GM18511 (cell line): ENCODE results near the gene ZNF593OS.

Experiments used
- ATAC-seq: cut with Tn5 transposase; IDR thresholded peaks from one replicate; pipeline ENCODE4 v1.9.1; 2021; ENCODE audit warnings: mild to moderate bottlenecking, moderate library complexity; ENCODE audit not compliant: unreplicated experiment

Gene ZNF593OS

GRCh38 chr1:26171084-26172072 lies at the start of gene ZNF593OS:
ZNF593OS (minus strand) TSS chr1:26171832; CDS start chr1:26171661, 171 bp downstream.
- no peak for ATAC-seq

GRCh38 chr1:26221094-26221493 lies 49.5 kb upstream of the ZNF593OS start:
- no peak for ATAC-seq

GRCh38 chr1:26220199-26220912 lies 48.7 kb upstream of the ZNF593OS start:
- no peak for ATAC-seq

GRCh38 chr1:26218906-26219494 lies 47.4 kb upstream of the ZNF593OS start:
- no peak for ATAC-seq

- ATAC-seq: no peak
Observed at GRCh38 chr1:26215246-26215645, 43.6 kb upstream of the ZNF593OS start.

- no peak for ATAC-seq
Observed at GRCh38 chr1:26213335-26213905, 41.8 kb upstream of the ZNF593OS start.

GRCh38 chr1:26212726-26213125 lies 41.1 kb upstream of the ZNF593OS start:
- ATAC-seq: no peak

GRCh38 chr1:26210147-26210870 lies 38.7 kb upstream of the ZNF593OS start:
- ATAC-seq: no peak

- no peak for ATAC-seq
Observed at GRCh38 chr1:26203642-26204318, 32.1 kb upstream of the ZNF593OS start.

GRCh38 chr1:26200413-26200812 lies 28.8 kb upstream of the ZNF593OS start:
- ATAC-seq: no peak

- no peak for ATAC-seq
Observed at GRCh38 chr1:26197813-26198212, 26.2 kb upstream of the ZNF593OS start.

- no peak for ATAC-seq
Observed at GRCh38 chr1:26197301-26197700, 25.7 kb upstream of the ZNF593OS start.

- ATAC-seq: no peak
Observed at GRCh38 chr1:26195805-26196204, 24.2 kb upstream of the ZNF593OS start.

- ATAC-seq: no peak
Observed at GRCh38 chr1:26191739-26192138, 20.1 kb upstream of the ZNF593OS start.

- ATAC-seq: no peak
Observed at GRCh38 chr1:26190373-26190987, 18.8 kb upstream of the ZNF593OS start, which contains the start of gene CATSPER4. CATSPER4 (plus strand) TSS chr1:26190602; CDS start chr1:26190628, 26 bp downstream.

- ATAC-seq: no peak
Observed at GRCh38 chr1:26189751-26190275, 18.2 kb upstream of the ZNF593OS start.

- no peak for ATAC-seq
Observed at GRCh38 chr1:26189331-26189730, 17.7 kb upstream of the ZNF593OS start.

GRCh38 chr1:26188477-26188876 lies 16.8 kb upstream of the ZNF593OS start:
- no peak for ATAC-seq

GRCh38 chr1:26187882-26188281 lies 16.2 kb upstream of the ZNF593OS start:
- ATAC-seq: no peak
